Keratinocyte (primary cell): Measurements from ENCODE around the gene STRN. TPM values are rescaled to one million over a fixed set of nuclear protein-coding genes. Genes with fewer than 3 reads are reported as not detected.

ENCODE experiments used
- DNase-seq: peaks from one replicate; pipeline ENCODE4 v3.0.0-alpha.2; 2011; ENCODE audit warnings: low read depth, missing footprints, low spot score
- FAIRE-seq: peaks from 2 replicates; lab custom pipeline; 2011; peaks lifted over from hg19 to GRCh38; lab: Jason Lieb, UNC
- H2AFZ ChIP-seq: 2 replicates; pipeline ENCODE4 v1.6.0; 2012; ENCODE audit warnings: low read length, control low read depth, inconsistent platforms; ENCODE audit not compliant: control insufficient read depth
- H3K27ac ChIP-seq: 2 replicates; pipeline ENCODE4 v1.5.1; 2011; ENCODE audit warnings: low read length; ENCODE audit not compliant: control insufficient read depth, insufficient read depth
- H3K27me3 ChIP-seq: 3 replicates; pipeline ENCODE4 v1.6.0; 2011; ENCODE audit warnings: low read length; ENCODE audit not compliant: control insufficient read depth, insufficient read depth; ENCODE audit errors: extremely low read depth
- H3K36me3 ChIP-seq, 2 experiments: 2 replicates in 1 of 2; 3 replicates in 1 of 2; pipeline ENCODE4 v1.5.1; 2011; ENCODE audit warnings: low read length in 2 of 2, mild to moderate bottlenecking in 1 of 2; ENCODE audit not compliant: control insufficient read depth in 2 of 2, insufficient read depth in 2 of 2; ENCODE audit errors: extremely low read depth in 1 of 2
- H3K4me1 ChIP-seq: 3 replicates; pipeline ENCODE4 v1.5.1; 2011; ENCODE audit warnings: low read length; ENCODE audit not compliant: control insufficient read depth, insufficient read depth; ENCODE audit errors: extremely low read depth
- H3K4me2 ChIP-seq: 3 replicates; pipeline ENCODE4 v1.6.0; 2011; ENCODE audit warnings: low read depth, low read length; ENCODE audit not compliant: control insufficient read depth, insufficient read depth; ENCODE audit errors: extremely low read depth
- H3K4me3 ChIP-seq, 3 experiments: fragments of 200-600 bp in 1 of 3; sonication (generic) in 1 of 3; 2 replicates in 2 of 3; 3 replicates in 1 of 3; pipeline ENCODE4 v1.5.1; 2011 to 2016; ENCODE audit warnings: low read length in 3 of 3, mild to moderate bottlenecking in 3 of 3, control low read depth in 2 of 3, inconsistent platforms in 1 of 3, low read depth in 1 of 3, mixed read lengths in 1 of 3, mixed run types in 1 of 3, moderate library complexity in 1 of 3; ENCODE audit not compliant: control insufficient read depth in 2 of 3, insufficient read depth in 2 of 3; ENCODE audit errors: extremely low read depth in 1 of 3
- H3K79me2 ChIP-seq: 2 replicates; pipeline ENCODE4 v1.6.0; 2012; ENCODE audit warnings: low read length; ENCODE audit not compliant: control insufficient read depth, insufficient read depth
- H3K9ac ChIP-seq: 3 replicates; pipeline ENCODE4 v1.6.0; 2011; ENCODE audit warnings: low read length; ENCODE audit not compliant: control insufficient read depth, insufficient read depth; ENCODE audit errors: extremely low read depth
- H3K9me1 ChIP-seq: 3 replicates; pipeline ENCODE4 v1.6.0; 2011; ENCODE audit warnings: low read length; ENCODE audit not compliant: control insufficient read depth, insufficient read depth; ENCODE audit errors: extremely low read depth
- H3K9me3 ChIP-seq: 2 replicates; pipeline ENCODE4 v1.5.1; 2012; ENCODE audit warnings: low read depth, low read length; ENCODE audit not compliant: control insufficient read depth
- H4K20me1 ChIP-seq: 3 replicates; pipeline ENCODE4 v1.6.0; 2011; ENCODE audit warnings: low read length; ENCODE audit not compliant: control insufficient read depth, insufficient read depth; ENCODE audit errors: extremely low read depth
- CTCF ChIP-seq, 3 experiments: IDR thresholded peaks in 1 of 3; conservative IDR thresholded peaks in 1 of 3; optimal IDR thresholded peaks in 1 of 3; 2 replicates in 2 of 3; 3 replicates in 1 of 3; pipeline versions ENCODE3 to v1.5.1; 2011; ENCODE audit warnings: low read length in 3 of 3, mild to moderate bottlenecking in 3 of 3, moderate library complexity in 2 of 3, control low read depth in 1 of 3, inconsistent platforms in 1 of 3; ENCODE audit not compliant: insufficient read depth in 2 of 3; ENCODE audit errors: extremely low read depth in 1 of 3
- EZH2 ChIP-seq: IDR thresholded peaks from one replicate; pipeline ENCODE4 v1.6.1; 2012; ENCODE audit warnings: inconsistent platforms, mild to moderate bottlenecking, low read length, moderate library complexity
- dilution Hi-C: fragments of 300-500 bp; cut with MboI; formaldehyde crosslinking; loops from one replicate; pipeline ENCODE4 v1.7.0; 2020; ENCODE audit warnings: low sequenced_read_pairs; ENCODE audit not compliant: extremely low pct_ligation_motif_present
- polyA plus RNA-seq, 5 experiments: library from polyadenylated mRNA; depleted of rRNA in 3 of 5; stranded (reverse) in 3 of 5; stranded (forward) in 1 of 5; unstranded in 1 of 5; fragments of >200 nt; gene quantifications; 1 replicate in 1 of 5; 2 replicates in 3 of 5; 3 replicates in 1 of 5; pipeline versions ENCODE4 v1.2.1 to v1.2.3, GENCODE V29; 2011 to 2012; ENCODE audit warnings: missing spikeins in 2 of 5, low read depth in 1 of 5, low replicate concordance in 1 of 5

The STRN gene
- polyA plus RNA-seq, 1 donor (not counting 4 experiments of a cell fraction or from before 2014, with no cell fraction given) = 29.3 TPM

GRCh38 chr2:36818542-36818941 lies 147.8 kb downstream of the STRN start:
- no peak overlapping the region for H3K27ac ChIP-seq
- H3K27me3 ChIP-seq = no peaks in the 10 kb centered on the region
- no peak overlapping the region for H3K4me3 ChIP-seq
- H3K79me2 ChIP-seq = no peaks in the 10 kb centered on the region
- TF ChIP-seq EZH2 (no peak), CTCF (optimal IDR thresholded peaks at IDR 0.05 in 1 of 3, IDR thresholded peaks at IDR 0.05 in 1 of 3, conservative IDR thresholded peaks at IDR 0.05 in 1 of 3; ENCODE audit: extremely low read depth in 1 of 3, insufficient read depth in 2 of 3, low read length in 3 of 3) (no peak)
- no peak overlapping the region for H2AFZ ChIP-seq
- no peaks in the 10 kb centered on the region for H3K36me3 ChIP-seq
- DNase-seq (no peak), FAIRE-seq (no peak)
- no peak overlapping the region for H3K4me2 ChIP-seq
- H3K9ac ChIP-seq = no peak overlapping the region
- H3K9me1 ChIP-seq = no peaks in the 10 kb centered on the region
- H3K9me3 ChIP-seq = no peaks in the 10 kb centered on the region
- no peaks in the 10 kb centered on the region for H3K4me1 ChIP-seq
- dilution Hi-C loops = no loop called here
- no peaks in the 10 kb centered on the region for H4K20me1 ChIP-seq

GRCh38 chr2:36812196-36812595 lies 154.1 kb downstream of the STRN start:
- Histone ChIP-seq H2AFZ (no peak overlapping the region), H3K27ac (no peak overlapping the region), H3K79me2 (no peaks in the 10 kb centered on the region), H3K9ac (no peak overlapping the region), H3K4me1 (peaks cover 4% of the 10 kb centered on the region), H3K9me3 (no peaks in the 10 kb centered on the region), H3K27me3 (no peaks in the 10 kb centered on the region), H4K20me1 (no peaks in the 10 kb centered on the region), H3K9me1 (no peaks in the 10 kb centered on the region), H3K36me3 (no peaks in the 10 kb centered on the region), H3K4me2 (no peak overlapping the region), H3K4me3 (no peak overlapping the region)
- dilution Hi-C loops = no loop called here
- DNase-seq = no peak
- peak in 2 of 3 experiments; percentile 28 to 38 for TF ChIP-seq CTCF (optimal IDR thresholded peaks at IDR 0.05 in 1 of 3, IDR thresholded peaks at IDR 0.05 in 1 of 3, conservative IDR thresholded peaks at IDR 0.05 in 1 of 3; ENCODE audit: extremely low read depth in 1 of 3, insufficient read depth in 2 of 3, low read length in 3 of 3)
- TF ChIP-seq EZH2 = no peak
- FAIRE-seq = no peak
